WTC11 (cell line): ENCODE results near the gene PGM2.

ENCODE experiments used
- FOXJ3 ChIP-seq: sonication (generic); formaldehyde crosslinking; IDR thresholded peaks from 2 replicates; pipeline ENCODE4 v1.9.0; 2021; ENCODE audit warnings: missing genetic modification reagents, mild to moderate bottlenecking, borderline replicate concordance
- TEAD4 ChIP-seq: sonication (generic); formaldehyde crosslinking; IDR thresholded peaks from 2 replicates; pipeline ENCODE4 v1.8.0; 2022; ENCODE audit warnings: mild to moderate bottlenecking, missing genetic modification reagents
- TF ChIP-seq, protein P1 (sequence below): fragments of 200-600 bp; IDR thresholded peaks from 2 replicates; pipeline ENCODE4 v1.8.0; 2022; ENCODE audit warnings: antibody characterized with exemption
- TF ChIP-seq, protein P2 (sequence below): sonication (generic); formaldehyde crosslinking; IDR thresholded peaks from 2 replicates; pipeline ENCODE4 v1.8.0; 2023; ENCODE audit warnings: missing genetic modification reagents
- TF ChIP-seq, protein P3 (sequence below): sonication (generic); formaldehyde crosslinking; IDR thresholded peaks from 2 replicates; pipeline ENCODE4 v1.8.1; 2022; ENCODE audit warnings: missing genetic modification reagents, borderline replicate concordance
- TF ChIP-seq, protein P4 (sequence below): sonication (generic); formaldehyde crosslinking; IDR thresholded peaks from 2 replicates; pipeline ENCODE4 v1.8.0; 2022; ENCODE audit warnings: missing genetic modification reagents
- TF ChIP-seq, protein P5 (sequence below): sonication (generic); formaldehyde crosslinking; IDR thresholded peaks from 2 replicates; pipeline ENCODE4 v1.8.0; 2022; ENCODE audit warnings: mild to moderate bottlenecking, missing genetic modification reagents
- TF ChIP-seq, protein P6 (sequence below): fragments of 250-450 bp; sonication (Bioruptor Pico); IDR thresholded peaks from 2 replicates; pipeline ENCODE4 v1.8.0; 2021; ENCODE audit warnings: mild to moderate bottlenecking

DNA sequence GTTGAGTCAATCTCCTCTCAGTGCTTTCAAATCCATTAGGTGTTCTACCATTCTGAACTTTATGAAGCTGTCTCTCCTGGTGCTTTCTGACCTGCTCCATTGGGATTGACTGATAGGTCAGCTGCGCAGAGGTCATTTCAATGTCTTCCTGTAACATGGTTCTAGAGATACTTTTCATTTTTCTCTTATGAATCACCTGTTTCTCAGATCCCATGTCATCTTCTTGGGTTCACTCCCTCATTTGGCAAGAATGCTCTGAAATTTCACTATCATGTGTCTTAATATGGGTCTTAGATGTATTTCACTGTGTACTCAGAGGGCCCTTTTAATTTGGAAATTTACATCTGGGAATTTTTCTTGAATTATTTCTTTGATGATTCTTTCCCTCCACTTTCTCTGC, 13.8 kb upstream of the PGM2 start:
- TF ChIP-seq, protein P1, sequence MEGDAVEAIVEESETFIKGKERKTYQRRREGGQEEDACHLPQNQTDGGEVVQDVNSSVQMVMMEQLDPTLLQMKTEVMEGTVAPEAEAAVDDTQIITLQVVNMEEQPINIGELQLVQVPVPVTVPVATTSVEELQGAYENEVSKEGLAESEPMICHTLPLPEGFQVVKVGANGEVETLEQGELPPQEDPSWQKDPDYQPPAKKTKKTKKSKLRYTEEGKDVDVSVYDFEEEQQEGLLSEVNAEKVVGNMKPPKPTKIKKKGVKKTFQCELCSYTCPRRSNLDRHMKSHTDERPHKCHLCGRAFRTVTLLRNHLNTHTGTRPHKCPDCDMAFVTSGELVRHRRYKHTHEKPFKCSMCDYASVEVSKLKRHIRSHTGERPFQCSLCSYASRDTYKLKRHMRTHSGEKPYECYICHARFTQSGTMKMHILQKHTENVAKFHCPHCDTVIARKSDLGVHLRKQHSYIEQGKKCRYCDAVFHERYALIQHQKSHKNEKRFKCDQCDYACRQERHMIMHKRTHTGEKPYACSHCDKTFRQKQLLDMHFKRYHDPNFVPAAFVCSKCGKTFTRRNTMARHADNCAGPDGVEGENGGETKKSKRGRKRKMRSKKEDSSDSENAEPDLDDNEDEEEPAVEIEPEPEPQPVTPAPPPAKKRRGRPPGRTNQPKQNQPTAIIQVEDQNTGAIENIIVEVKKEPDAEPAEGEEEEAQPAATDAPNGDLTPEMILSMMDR, result no peak
- TF ChIP-seq, protein P2, sequence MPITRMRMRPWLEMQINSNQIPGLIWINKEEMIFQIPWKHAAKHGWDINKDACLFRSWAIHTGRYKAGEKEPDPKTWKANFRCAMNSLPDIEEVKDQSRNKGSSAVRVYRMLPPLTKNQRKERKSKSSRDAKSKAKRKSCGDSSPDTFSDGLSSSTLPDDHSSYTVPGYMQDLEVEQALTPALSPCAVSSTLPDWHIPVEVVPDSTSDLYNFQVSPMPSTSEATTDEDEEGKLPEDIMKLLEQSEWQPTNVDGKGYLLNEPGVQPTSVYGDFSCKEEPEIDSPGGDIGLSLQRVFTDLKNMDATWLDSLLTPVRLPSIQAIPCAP (CRISPR knock-in tag), result no peak
- TF ChIP-seq, protein P3, sequence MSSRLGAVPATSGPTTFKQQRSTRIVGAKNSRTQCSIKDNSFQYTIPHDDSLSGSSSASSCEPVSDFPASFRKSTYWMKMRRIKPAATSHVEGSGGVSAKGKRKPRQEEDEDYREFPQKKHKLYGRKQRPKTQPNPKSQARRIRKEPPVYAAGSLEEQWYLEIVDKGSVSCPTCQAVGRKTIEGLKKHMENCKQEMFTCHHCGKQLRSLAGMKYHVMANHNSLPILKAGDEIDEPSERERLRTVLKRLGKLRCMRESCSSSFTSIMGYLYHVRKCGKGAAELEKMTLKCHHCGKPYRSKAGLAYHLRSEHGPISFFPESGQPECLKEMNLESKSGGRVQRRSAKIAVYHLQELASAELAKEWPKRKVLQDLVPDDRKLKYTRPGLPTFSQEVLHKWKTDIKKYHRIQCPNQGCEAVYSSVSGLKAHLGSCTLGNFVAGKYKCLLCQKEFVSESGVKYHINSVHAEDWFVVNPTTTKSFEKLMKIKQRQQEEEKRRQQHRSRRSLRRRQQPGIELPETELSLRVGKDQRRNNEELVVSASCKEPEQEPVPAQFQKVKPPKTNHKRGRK (CRISPR knock-in tag), result no peak
- TF ChIP-seq, protein P4, sequence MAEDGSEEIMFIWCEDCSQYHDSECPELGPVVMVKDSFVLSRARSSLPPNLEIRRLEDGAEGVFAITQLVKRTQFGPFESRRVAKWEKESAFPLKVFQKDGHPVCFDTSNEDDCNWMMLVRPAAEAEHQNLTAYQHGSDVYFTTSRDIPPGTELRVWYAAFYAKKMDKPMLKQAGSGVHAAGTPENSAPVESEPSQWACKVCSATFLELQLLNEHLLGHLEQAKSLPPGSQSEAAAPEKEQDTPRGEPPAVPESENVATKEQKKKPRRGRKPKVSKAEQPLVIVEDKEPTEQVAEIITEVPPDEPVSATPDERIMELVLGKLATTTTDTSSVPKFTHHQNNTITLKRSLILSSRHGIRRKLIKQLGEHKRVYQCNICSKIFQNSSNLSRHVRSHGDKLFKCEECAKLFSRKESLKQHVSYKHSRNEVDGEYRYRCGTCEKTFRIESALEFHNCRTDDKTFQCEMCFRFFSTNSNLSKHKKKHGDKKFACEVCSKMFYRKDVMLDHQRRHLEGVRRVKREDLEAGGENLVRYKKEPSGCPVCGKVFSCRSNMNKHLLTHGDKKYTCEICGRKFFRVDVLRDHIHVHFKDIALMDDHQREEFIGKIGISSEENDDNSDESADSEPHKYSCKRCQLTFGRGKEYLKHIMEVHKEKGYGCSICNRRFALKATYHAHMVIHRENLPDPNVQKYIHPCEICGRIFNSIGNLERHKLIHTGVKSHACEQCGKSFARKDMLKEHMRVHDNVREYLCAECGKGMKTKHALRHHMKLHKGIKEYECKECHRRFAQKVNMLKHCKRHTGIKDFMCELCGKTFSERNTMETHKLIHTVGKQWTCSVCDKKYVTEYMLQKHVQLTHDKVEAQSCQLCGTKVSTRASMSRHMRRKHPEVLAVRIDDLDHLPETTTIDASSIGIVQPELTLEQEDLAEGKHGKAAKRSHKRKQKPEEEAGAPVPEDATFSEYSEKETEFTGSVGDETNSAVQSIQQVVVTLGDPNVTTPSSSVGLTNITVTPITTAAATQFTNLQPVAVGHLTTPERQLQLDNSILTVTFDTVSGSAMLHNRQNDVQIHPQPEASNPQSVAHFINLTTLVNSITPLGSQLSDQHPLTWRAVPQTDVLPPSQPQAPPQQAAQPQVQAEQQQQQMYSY (CRISPR knock-in tag), result no peak
- no peak for TF ChIP-seq TEAD4 (CRISPR knock-in tag)
- no peak for TF ChIP-seq FOXJ3 (CRISPR knock-in tag)
- TF ChIP-seq, protein P5, sequence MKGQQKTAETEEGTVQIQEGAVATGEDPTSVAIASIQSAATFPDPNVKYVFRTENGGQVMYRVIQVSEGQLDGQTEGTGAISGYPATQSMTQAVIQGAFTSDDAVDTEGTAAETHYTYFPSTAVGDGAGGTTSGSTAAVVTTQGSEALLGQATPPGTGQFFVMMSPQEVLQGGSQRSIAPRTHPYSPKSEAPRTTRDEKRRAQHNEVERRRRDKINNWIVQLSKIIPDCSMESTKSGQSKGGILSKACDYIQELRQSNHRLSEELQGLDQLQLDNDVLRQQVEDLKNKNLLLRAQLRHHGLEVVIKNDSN, result no peak
- TF ChIP-seq, protein P6, sequence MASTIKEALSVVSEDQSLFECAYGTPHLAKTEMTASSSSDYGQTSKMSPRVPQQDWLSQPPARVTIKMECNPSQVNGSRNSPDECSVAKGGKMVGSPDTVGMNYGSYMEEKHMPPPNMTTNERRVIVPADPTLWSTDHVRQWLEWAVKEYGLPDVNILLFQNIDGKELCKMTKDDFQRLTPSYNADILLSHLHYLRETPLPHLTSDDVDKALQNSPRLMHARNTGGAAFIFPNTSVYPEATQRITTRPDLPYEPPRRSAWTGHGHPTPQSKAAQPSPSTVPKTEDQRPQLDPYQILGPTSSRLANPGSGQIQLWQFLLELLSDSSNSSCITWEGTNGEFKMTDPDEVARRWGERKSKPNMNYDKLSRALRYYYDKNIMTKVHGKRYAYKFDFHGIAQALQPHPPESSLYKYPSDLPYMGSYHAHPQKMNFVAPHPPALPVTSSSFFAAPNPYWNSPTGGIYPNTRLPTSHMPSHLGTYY, result no peak
